ENCODE measurements around the gene FARP1.

The FARP1 gene

GRCh38 chr13:98327371-98328270 lies 184.7 kb downstream of the FARP1 start:
- DNase-seq (ENCODE audit: low read depth, low spot score) = no peak

GRCh38 chr13:98328511-98328910 lies 185.6 kb downstream of the FARP1 start:
- DNase-seq (ENCODE audit: low read depth, low spot score) = no peak

GRCh38 chr13:98332222-98332621 lies 189.3 kb downstream of the FARP1 start:
- no peak for DNase-seq (ENCODE audit: low read depth, low spot score)

- DNase-seq (ENCODE audit: low read depth, low spot score) = no peak
Measured at GRCh38 chr13:98332691-98333090, 189.8 kb downstream of the FARP1 start.

GRCh38 chr13:98333486-98333885 lies 190.6 kb downstream of the FARP1 start:
- no peak for DNase-seq (ENCODE audit: low read depth, low spot score)

GRCh38 chr13:98334620-98335205 lies 191.8 kb downstream of the FARP1 start:
- no peak for DNase-seq (ENCODE audit: low read depth, low spot score)

- DNase-seq (ENCODE audit: low read depth, low spot score) = no peak
Measured at GRCh38 chr13:98335721-98336120, 192.8 kb downstream of the FARP1 start.

GRCh38 chr13:98338310-98338709 lies 195.4 kb downstream of the FARP1 start:
- DNase-seq (ENCODE audit: low read depth, low spot score) = no peak

GRCh38 chr13:98339684-98340425 lies 197.0 kb downstream of the FARP1 start:
- no peak for DNase-seq (ENCODE audit: low read depth, low spot score)

GRCh38 chr13:98342953-98343352 lies 200.1 kb downstream of the FARP1 start:
- DNase-seq (ENCODE audit: low read depth, low spot score) = no peak

- DNase-seq (ENCODE audit: low read depth, low spot score) = no peak
Measured at GRCh38 chr13:98343461-98343860, 200.6 kb downstream of the FARP1 start.

GRCh38 chr13:98344392-98344791 lies 201.5 kb downstream of the FARP1 start:
- no peak for DNase-seq (ENCODE audit: low read depth, low spot score)

- DNase-seq (ENCODE audit: low read depth, low spot score) = no peak
Measured at GRCh38 chr13:98345107-98345935, 202.4 kb downstream of the FARP1 start.

GRCh38 chr13:98346904-98347636 lies 204.2 kb downstream of the FARP1 start:
- no peak for DNase-seq (ENCODE audit: low read depth, low spot score)

GRCh38 chr13:98347756-98348155 lies 204.9 kb downstream of the FARP1 start:
- no peak for DNase-seq (ENCODE audit: low read depth, low spot score)

GRCh38 chr13:98348466-98349200 lies 205.7 kb downstream of the FARP1 start:
- no peak for DNase-seq (ENCODE audit: low read depth, low spot score)

GRCh38 chr13:98349731-98350305 lies 206.9 kb downstream of the FARP1 start:
- DNase-seq (ENCODE audit: low read depth, low spot score) = no peak

GRCh38 chr13:98350746-98351330 lies 207.9 kb downstream of the FARP1 start:
- no peak for DNase-seq (ENCODE audit: low read depth, low spot score)

GRCh38 chr13:98351636-98352035 lies 208.7 kb downstream of the FARP1 start:
- DNase-seq (ENCODE audit: low read depth, low spot score) = no peak

Data from activated naive CD8-positive, alpha-beta T cell treated with anti-CD3 and anti-CD28 coated beads, Interleukin-2, amount 50 U/mL, for 16 hours (primary cell).